Dedifferentiated amniotic fluid mesenchymal stem cell (primary cell): ENCODE measurements around the gene INO80.
"Not testable (repeated sequence)": the region's sequence is repeated elsewhere in the genome, so short reads cannot be mapped to it uniquely, and the experiment has no call there.

Experiments
- DNase-seq: peaks from one replicate; pipeline ENCODE4 v3.0.0-alpha.2; 2016; ENCODE audit errors: extremely low spot score

Gene INO80

DNA sequence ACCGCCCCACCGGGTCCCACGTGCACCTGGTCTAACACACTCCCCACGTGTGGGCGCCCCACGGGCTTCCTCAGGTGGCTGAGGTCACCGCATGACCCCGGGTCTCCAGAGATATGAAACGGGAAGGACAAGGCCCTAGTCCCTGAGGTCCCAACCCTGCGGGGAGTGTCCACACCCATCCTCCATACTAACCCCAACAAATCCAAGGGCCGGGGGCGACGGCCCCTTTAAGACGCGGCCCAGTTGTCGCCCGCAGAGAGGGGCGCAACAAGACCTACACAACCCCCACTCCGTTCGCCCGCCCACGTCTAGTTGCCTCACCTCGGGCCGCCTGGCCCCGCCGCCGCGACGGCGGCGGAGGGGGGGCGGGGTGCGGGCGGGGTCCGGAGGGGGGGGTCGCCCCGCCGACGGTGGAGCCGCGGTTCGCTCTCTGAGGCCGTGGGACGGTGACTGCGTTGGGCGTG, 396 bp downstream of the INO80 start:
- no peak for DNase-seq

DNA sequence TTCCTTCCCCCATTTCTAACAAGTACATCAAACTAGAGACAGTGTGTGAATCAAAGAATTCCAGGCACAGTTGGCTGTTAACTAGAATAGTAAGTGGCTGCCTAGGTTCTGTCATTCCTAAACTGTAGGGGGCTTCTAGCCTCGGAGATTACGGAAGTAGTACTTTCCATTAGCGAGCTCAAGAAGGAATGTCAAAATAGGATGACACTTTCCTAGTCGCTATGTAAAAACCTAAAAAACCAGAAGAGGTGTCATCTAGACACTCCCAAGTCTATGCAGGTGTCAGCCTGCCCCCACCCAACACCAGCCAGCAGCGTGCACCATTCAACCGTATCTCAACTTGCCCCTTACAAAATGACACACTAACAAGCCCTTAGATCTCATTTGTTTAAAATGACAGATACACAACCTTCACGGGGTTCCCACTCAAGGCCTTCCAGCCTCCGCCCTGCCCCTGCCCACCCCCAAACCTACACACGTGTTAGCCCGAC, 874 bp downstream of the INO80 start:
- no peak for DNase-seq

DNA sequence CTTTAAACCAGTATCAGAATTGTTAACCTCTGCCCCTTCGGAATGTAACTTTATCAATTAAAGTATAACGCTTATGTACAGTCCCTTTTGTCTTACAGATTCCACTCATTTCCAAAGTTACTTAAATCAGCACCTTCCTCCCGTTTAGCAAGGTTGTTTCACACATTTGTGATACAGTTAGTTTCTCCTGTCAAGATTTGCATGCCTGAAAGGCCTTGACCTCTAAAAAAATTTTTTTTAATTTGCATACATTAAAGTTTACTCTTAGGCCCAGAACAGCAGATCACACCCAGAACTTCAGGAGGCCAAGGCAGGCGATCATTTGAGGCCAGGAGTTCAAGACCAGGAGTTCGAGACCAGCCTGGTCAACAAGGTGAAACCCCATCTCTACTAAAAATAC, 9.1 kb downstream of the INO80 start:
- DNase-seq = no peak

DNA sequence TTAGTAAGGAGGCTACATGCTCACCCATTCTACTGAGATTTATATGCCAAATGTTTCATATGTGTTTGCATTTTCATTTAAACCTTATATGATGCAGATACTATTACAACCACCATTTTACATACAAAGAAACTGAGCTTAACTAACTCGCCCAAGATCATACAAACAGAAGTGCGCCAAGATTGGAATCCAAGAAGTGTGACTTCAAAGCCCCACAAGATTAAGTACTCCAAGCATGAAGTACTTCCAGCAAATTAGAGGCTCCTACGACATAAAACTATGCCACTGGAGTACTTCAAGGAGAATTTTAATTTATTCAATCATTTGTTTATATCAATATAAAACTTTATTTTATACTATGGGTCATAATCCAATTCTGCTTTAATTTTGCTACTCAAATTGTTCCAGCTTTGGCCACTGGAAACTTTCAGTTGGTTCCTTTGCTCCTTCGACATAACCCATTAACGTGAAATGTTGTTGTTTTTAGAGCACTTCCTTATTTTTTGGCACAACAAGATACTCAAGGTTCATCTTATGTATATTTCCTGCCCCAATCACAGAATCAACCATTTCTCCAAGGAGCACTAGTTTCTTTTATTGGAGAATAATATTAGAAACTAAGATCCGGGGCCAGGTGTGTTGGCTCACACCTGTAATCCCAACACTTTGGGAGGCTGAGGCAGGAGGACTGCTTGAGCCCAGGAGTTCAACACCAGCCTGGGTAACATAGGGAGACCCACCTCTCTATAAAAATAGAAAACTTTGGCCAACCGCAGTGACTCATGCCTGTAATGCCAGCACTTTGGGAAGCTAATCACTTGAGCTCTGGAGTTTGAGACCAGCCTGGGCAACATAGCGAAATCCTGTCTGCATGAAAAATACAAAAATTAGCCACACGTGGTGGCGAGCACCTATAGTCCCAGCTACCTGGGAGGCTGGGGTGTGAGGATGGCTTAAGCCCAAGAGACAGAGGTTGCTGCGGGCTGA, 10.4 kb downstream of the INO80 start:
- DNase-seq = no peak

DNA sequence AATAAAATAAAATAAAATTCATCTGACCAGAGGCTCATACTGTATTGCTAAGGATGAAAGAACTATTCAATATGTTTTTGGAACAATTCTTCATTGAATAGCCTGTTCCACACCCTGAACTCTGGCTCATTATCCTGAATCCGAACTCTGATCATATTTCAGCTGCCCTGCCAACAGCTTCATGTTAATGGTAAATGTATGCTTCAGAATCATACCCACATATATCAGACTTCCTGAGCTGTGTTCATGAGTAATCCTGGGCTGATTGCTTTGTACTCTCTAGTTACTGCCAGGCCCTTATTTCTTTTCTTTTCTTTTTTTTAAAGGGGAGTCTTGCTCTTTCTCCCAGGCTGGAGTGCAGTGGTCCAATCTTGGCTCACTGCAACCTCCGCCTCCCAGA, 11.8 kb downstream of the INO80 start:
- DNase-seq = peak; percentile 90

DNA sequence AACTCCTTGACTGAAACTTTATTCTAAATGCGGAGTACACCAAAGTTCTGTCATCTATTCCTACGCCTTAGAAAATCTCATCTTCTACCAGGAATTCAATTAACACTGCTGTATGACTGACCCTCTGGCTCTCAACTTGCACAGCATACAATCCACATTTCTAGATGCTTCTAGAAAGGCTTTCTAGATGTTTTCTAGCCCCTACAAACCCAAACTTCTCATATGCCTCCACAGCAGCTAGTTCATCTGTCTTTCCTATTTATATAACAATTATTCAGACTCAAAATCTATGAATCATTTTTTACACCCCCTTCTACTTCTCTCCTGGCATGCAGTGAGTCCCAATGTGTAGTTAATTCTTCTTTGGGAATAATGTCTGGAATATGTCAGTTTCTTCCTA, 13.2 kb downstream of the INO80 start:
- no peak for DNase-seq

DNA sequence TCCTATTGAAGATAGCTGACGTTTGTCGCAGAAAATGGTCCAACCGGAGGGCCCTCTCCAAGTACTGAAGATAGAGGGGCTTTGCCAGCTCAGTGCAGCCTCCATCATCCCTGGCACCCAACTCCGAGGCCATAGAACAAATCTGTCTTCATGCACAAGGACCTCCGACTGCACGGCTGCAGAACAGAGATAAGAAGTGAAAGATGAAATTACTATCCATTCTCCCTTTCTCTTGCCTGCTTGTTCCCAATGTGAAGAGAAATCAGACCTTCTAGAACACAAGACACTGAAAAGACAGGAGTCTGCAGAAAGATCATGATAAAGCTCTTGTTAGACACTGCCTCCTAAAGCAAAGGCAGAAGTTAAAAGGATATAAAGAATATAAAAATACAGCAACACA, 19.9 kb downstream of the INO80 start:
- no peak for DNase-seq

DNA sequence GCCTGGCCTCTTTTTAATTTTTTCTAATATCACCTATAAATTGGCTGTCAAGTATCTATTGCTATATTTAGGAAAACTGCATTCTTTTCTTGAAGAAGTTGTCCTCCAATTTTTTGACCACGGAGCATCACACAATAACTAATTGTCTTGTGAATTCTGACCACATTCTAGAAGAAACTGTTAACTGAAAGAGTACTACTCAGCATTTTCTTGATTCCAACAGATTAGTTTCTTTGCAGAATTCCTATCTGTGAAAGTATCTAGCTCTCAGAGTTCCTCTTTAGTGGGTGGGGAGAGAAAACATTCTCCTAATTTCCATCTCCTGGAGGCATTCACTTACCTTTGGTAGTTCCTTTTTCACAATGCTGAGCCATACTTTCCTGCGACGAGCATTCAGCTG, 31.1 kb downstream of the INO80 start:
- no peak for DNase-seq

DNA sequence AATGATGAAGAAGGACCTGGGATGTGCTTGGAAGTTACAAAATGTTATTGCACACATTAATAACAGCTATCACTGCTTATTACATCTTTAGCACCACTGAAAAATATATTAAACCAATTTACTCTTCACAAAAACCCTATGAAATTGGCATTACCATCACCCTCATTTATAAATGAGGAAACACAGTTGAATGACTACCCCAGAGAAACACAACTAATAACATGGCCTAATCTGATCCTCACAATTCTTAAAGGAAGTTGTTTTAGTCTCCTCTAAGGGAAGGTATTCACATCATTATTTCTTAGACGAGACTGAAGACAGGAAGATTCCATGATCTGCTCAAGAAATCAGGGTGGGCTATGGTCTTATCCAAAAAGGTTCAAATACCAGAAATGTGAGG, 35.9 kb downstream of the INO80 start:
- no peak for DNase-seq

DNA sequence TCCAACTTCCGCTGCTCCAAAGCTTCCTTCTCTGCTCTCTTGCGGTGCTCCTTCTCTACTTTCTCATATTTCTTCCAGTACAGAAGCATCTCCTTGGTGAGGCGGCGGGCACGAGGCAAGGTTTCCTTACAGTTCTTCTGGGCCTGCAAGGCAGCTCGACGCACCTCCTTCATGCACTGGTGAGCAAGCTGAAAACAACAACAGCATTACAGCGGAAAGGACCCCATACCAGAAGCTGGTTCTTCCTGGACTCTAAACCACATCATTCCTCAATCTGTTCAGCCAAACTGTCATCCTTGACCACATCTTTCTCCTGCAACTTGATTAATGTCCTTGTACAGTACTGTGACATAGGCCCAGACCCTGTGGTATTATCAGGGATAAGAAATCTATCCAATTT, 36.4 kb downstream of the INO80 start:
- DNase-seq = no peak

DNA sequence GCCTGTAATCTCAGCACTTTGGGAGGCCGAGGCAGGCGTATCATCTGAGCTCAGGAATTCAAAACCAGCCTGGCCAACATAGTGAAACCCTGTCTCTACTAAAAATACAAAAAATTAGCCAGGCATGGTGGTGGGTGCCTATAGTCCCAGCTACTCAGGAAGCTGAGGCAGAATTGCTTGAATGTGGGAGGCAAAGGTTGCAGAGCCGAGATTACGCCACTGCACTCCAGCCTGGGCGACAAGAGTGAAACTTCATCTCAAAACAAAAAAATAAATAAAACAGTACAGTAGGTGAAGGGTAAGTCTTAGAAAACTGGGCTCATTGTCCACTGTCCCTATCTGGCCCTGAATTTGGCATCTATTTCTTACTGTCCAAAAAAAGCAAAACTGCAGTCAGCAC, 37.2 kb downstream of the INO80 start:
- DNase-seq = not testable (repeated sequence)

DNA sequence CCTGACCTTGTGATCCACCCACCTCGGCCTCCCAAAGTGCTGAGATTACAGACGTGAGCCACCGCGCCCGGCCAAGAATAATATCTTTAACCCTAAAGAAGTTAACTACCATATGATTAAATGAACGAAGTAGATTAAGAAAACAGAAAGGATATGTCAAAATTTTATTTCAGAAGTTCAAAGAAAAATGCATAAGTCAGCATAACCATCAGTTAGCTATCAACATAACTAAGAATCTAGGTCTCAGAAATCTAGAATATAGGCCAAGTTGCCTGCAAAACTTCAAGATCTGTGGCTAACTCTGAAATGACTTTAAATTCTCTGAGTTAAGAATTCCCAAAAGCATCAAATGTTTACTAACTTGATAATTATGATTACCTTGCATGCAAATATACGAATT, 38.0 kb downstream of the INO80 start:
- DNase-seq = no peak

DNA sequence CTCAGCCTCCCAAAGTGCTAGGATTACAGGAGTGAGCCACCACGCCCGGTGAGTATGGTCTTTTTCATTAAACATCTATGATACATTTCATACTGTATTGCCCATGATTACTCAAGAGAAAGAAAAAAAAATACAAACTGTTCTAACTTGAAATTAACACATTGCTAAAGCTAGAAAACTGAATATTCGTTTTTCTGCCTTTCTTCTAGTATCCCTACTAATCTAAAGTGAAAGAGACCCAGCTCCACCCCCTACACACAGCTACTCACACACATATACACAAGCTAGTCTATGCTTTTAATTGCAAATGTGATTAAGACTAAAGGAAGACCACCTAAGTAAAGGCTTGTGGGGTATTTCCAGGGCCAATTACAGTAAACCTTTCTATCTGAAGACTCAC, 43.1 kb downstream of the INO80 start:
- DNase-seq = no peak

DNA sequence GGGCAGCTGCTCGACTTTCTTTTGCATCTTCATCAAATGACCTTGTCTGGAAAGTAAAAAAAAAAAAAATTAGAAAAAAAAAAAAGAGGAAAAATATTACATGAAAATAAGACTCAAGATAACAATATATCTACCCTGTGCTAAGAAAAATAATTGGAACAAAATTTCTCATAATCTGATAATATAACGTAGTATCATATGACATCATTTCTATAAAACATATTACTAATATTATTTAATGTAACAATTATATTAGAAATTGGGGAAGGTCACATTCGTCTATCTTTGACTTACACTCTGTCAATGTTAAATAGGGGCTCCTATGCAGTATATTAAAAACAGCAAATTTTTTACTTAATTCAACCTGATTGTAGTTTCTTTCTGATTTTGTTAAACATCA, 44.1 kb downstream of the INO80 start:
- DNase-seq = no peak

DNA sequence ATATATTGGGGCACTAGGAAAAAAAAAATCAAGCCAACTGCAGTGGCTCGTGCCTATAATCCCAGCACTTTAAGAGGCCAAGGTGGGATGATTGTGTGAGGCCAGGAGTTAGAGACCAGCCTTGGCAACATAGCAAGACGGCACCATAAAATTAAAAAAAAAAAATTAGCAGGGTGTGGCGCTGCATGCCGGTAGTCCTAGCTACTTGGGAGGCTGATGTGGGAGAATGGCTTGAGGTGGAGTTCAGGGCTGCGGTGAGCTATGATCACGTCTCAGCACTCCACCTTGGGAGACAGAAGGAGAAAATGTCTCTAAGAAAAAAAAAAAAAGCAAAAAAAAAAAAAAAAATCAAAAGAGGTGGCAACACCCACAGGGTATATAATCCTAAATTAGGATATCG, 49.6 kb downstream of the INO80 start:
- DNase-seq = no peak

DNA sequence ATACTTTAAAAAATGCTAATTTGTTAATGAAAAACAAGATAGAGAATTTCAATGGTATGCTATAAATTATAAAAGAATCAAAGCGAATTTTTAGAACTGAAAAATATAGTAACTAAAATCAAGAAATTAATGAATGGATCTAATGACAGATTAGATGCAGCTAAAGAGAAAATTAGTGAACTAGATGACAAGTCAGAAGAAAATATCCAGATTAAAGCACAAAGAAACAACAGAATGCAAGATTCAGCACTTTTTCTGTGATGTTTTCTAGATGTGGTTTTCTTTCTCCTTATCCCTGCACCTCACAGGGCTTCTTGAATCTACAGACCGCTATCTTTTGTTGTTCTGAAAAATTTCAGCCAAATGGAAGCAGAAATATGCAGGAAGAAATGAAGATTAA, 54.4 kb downstream of the INO80 start:
- no peak for DNase-seq

DNA sequence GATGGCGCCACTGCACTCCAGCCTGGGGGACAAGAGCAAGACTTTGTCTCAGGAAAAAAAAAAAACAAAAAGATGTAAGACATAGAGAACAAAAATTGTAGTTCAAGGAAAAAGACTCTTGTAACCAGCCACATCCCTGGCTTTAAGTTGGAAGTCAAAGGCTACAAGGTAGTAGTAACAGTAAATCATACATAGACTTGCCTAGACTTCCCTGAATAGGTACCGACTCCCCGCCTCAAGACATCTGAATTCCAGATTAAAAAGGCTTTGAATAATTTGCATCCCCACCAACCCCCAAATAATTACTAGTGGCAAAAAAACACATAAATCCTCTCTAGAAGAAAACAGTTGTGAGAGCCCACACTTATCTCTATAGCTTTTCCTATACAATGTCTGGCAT, 55.6 kb downstream of the INO80 start:
- no peak for DNase-seq

DNA sequence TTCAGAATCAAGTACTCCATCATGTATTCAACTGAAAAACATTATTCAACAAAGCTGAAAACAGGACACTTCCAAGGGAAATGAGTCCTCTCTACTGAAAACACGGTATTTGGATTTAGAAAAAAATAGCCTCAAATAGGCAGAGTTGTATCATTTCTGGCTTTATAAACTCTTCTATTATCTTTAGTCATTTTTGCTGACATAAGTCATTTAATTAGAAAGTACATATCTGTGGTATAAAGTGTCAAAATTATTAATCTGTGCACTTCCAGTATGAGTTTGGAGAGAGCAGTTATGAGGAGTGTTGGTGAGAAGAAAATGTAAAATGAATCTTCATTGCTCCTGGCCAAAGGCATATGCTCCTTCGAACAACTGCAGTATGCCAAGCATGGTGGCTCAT, 59.3 kb downstream of the INO80 start:
- DNase-seq = no peak

DNA sequence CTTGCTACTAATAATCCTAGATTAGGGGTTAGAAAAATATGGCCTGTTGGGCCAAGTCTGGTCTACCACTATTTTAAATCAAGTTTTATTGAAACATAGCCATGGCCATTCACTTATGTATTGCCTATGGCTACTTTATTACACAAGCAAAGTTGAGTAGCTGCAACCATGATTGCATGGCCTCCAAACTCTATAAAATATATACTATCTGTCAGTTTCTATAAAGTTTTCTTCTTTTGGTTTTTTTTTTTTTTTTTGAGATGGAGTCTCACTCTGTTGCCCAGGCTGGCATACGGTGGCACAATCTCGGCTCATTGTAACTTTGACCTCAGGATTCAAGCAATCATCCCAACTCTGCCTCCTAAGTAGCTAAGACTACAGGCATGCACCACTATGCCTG, 60.4 kb downstream of the INO80 start:
- DNase-seq = no peak

DNA sequence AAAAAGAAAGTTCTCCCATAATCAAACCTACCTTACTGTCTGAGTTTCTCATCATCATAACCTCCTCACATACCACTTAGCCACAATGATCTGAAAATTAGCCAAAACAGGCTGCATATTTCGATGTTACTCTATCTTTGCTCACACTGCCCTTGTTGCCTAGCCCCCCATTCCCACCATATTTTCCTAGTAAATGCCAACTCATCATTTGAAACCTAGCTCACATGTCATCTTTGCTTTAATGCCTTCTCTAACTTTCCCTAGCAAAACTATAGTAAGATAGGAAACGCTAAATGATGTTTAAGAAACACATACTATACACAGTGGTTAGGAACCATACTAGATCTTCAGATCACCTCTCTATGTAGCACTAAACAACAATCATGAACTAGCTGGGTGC, 64.9 kb downstream of the INO80 start:
- no peak for DNase-seq

DNA sequence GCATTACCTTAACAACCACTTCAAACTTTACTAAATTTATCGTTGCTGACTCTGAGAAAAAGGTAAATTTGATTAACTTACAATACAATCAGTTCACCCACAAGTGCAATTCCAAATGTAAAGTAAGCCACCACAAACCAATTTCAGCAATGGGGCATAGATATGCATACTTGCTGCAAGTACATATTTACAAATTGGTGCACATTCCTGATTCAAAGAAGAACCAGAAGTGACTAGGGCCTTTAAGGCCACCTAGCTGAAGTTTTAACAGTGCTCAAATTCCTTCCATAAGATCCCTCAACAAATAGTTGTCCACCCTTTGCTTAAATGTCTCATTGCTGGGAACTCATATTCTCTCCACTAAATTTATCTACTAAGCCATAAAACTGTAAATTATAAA, 67.2 kb downstream of the INO80 start:
- DNase-seq = no peak

DNA sequence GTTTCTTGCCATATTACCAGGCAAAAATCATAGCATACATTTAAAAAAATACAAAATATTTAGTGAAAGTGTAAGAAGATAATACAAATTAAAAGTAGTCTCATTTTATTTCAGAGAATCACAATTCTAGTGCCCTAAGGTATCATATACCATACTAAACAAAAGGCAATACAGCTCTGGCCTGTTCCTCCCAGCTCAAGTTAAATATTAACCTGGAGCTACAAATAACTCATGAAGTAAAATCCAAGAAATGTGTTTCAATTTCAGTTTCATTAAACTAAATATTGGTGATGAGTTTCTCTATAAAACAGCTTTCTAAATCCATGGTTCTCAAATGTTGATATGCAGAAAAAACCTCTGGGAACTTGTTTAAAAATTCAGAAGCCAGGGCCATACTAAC, 67.7 kb downstream of the INO80 start:
- DNase-seq = no peak

DNA sequence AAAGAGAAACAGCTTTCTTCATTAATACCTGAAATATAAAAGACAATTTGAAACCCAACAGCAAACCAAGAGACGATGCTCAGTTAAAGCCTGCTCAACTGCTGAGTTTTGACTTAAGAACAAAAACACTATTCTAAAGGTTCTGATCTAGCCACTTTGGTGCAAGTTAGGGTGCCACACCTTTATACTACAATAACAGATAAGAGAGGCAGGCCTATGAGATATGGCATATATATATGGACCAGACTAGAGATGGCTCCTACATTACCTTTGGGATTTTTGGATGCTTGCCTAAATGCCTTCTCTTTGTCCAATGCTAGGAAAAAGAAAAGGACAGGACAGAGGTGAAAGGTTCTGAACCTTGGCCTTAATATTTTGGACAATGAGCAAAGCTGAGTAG, 68.6 kb downstream of the INO80 start:
- DNase-seq = no peak
